OCI-M1 (cell line): ENCODE measurements around the gene PARL.

Source experiments
- DNase-seq: peaks from one replicate; lab custom pipeline; 2025; lab: John Stamatoyannopoulos, UW

The PARL gene, protein sequence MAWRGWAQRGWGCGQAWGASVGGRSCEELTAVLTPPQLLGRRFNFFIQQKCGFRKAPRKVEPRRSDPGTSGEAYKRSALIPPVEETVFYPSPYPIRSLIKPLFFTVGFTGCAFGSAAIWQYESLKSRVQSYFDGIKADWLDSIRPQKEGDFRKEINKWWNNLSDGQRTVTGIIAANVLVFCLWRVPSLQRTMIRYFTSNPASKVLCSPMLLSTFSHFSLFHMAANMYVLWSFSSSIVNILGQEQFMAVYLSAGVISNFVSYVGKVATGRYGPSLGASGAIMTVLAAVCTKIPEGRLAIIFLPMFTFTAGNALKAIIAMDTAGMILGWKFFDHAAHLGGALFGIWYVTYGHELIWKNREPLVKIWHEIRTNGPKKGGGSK

DNA sequence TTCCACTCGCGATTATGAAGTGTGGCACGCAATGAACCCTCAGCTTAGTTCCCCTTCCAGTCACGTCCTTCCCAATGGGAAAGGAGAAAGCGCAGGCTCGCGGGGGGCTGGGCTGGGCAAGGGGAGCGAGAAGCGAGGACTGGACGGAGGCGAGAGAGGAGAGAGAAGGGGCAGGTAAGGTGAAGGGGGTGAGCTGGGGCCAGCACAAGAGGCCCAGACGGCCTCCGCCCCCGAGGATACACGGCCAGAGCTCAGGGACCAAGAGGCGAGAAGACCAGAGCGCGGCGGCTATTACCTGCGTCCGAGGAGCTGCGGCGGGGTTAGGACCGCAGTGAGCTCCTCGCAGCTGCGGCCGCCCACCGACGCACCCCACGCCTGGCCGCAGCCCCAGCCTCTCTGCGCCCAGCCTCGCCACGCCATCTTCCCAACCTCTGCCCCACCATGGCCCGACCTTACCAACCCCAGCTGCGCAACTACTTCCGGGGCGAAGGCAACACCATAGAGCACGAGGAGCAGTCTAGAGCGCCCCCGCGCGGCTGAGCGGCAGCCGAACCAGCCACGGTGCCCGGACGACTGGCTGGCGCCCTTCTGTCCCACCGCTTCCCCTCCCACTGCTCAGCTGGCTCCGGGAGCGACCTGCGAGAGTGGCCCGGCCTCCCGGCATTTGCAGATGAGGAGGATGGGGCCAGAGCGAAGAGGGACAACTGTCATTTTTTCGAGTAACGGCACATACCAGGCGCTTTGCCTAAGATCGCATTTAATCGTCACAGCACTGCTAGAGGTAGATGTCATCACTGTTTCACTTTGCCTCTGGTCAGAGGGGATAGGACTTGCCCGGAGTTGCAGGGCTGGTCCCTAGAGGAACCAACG is at the start of gene PARL:
PARL (minus strand) TSS at position 454 of the 870 bp plus-strand sequence; CDS start at position 420, 34 bp downstream.
- peak; percentile 93 for DNase-seq

DNA sequence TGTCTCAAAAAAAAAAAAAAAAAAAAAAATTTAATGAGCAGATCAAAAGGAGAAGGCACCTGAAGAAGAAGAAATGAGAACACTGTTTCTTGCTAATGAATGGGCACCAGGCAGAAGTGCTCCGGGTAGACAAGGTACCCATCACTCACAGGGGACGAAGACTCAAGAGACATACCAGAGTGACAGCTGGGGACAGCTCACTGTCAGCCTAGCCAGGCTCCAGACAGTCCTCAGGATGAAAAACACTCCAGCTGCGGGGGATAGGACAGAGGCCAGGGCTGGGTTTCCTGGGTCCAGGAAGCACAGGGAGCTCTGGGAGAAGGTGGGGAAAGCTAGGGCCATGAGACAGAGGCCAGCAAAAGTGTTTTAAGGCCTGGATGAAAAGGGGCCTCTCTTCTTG is 48.5 kb upstream of the PARL start:
- DNase-seq: no peak

DNA sequence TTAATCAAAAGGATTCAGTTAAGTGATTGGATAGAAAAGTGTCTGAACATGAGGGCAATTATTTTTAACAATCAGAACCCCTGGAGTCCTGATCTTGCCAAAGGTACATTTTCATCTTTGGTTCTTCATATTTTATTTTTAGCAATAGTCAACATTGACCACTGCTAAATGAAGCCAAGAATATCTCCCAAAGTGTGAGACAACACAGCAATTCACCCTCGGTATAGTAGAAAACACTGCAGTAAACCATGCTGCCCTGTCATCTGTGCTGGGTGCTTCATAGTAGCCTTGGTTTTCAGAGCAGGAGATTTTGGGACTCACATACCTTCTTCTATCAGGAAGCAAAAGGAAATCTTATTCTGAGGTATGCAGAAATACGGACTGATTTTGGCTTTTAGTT is 47.2 kb upstream of the PARL start:
- DNase-seq: no peak

DNA sequence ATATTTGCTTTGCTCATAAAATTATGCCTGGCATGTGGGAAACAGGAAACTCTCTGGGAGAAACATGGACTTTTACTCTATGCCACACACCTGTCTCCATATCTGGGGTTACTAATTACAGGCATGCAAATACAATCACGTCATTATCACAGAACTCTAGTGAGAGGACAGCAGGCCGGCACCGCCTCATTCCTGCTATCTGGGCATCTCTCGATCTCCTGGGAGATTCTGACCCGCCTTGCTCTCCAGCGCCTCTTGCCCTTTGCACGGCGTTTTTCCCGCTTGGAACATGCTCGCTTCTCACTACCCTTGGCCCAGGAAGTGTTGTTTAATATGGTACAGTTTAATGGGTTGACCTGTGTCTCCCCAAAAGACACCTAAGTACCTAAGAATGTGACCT is 45.4 kb upstream of the PARL start:
- DNase-seq: no peak

DNA sequence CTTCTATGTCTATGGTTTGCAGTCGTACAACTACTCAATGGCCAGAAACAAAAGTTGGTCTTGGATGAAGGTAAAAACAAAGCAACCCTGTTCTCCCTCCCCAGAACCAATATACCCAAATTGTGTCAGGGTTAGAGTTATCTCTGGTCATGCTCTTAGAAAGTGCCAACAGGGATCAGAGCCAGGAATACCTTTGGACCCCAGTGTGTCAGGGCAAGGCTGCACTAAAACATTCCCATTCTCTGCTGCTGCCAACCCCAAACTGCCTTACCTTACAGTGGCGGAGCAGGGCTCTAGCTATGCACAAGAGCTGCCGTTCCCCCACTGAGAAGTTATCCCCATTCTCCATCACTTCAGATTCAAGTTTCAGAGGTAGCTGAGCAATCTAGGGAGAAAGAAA is 42.4 kb upstream of the PARL start:
- no peak for DNase-seq

DNA sequence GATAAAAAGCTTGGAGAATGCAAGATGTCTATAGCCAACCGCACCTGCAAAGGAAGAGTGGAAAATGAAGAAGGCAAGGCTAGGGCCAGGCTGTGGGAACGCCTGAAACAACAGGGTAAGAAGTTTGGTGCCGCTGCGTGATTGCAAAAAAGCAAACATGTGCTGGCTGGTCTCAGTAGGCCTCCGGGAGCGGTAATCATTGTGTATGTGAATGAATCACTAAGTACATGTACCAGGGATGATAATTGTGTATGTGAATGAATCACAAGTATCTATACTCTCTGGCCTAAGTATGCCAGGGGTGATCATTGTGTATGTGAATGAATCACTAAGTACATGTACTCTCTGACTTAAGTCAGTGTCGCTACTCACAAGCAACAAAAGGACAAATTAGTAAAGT is 40.3 kb upstream of the PARL start:
- no peak for DNase-seq

DNA sequence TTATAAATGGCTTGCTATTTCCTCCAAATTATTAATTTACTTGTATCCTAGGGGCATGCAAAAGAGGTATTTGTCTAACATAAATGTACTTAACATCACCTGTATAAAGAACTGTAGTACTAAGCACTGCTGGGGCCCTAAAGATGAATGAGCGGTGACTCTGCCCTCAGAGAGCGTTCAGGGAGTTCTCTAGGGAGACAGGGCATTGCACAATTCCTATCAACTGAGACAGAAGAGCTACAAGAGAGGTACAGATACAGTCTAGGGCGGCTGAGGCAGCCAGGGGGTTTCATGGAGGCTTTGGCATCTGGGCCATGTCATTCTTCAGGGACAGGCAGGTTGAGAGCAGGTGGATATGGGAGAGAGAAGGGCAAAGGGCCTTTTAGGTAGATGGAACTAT is 39.9 kb upstream of the PARL start:
- no peak for DNase-seq

DNA sequence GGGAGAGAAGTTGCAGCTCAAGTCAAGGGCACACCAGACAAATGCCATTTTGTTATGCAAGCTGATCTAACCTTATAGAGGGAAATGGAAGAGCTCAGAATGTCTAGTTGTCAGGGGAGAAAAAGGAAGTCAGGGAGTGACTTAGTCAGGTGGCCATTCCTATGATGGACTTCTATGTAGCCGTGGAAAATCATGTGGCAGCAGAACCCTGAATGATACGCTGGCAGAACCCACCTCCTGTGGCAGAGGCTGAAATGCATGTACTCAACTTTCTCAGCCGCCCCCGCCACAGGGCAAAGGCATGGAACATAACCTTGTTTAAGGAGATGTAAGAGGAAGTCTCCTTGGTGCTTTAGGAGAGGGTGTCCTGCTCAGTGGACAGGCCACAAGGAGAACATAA is 37.7 kb upstream of the PARL start:
- no peak for DNase-seq

DNA sequence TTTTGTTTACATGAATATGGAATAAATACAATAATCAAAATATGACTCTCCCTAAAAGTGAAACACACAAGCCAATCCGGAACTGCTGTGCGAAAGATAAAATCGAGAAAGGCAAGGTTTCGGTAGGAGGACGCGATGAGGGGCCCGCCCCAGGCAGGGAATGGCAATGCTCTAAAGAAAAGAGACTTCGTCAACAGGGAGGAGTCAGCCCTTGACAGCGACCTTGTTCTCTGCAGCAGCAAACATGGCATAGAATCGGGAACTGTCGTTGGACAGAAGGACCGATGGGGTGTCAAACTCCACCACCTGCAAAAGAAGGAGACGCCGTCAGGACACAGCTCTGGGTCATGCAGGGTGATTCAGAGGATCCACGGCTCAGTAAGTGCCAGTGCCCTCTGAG is 36.4 kb upstream of the PARL start:
- no peak for DNase-seq

DNA sequence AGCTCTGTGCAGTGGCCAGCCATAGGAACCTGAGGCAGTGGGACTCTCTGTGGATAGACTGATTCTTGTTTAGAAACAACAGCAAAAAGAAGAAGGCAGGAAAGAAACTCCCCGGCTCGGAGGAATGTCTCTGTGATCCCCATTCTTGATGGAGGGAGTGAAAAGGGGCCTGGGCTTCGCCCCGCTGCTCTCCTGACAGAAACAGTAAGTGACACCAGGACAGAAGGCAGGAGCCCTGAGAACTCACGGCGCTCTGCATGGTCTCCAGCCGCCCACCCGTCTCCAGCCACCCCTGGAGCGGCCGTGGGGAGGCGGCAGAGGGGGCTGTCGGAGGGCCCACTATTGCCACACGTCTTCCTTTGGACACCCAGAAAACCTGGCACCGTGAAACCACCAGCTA is 35.7 kb upstream of the PARL start:
- DNase-seq: no peak

DNA sequence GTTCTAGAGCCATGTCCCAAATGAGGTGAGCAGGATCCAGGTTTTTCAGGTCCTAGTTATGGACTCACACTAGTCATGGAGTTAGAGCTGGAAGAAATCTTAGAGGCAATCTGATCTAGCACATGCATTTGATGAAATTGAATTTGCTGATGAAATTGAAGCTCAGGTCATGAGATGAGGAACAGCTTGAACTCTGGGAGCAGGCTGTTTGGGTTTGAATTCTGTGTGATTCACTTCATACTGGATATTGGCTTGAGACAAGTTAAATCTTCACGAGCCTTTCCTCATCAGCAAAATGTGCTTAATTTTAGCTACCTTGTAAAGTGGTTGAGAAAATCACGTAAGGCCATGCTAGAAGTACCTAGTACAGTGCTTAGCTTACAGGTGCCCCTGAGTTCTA is 33.5 kb upstream of the PARL start:
- DNase-seq: no peak

DNA sequence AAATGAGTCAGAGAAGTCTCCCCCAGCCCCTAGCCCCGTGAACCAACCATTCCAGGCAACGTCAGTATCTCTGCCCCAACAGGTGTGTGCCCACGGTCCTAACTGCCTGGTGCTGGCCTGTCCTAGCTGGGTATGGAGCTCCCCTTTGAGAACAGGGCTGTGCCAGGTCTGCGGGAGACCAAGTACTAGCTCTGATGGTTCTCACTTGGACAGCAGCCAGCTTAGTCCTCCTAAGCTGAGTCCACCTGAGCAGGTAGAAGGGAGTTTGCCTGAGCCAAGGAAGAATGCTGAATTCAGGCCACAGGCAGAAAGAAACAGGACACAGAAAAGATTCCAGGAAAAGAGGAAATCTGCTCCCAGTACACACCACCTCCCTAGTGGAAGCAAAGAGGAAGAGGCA is 33.1 kb upstream of the PARL start:
- no peak for DNase-seq

DNA sequence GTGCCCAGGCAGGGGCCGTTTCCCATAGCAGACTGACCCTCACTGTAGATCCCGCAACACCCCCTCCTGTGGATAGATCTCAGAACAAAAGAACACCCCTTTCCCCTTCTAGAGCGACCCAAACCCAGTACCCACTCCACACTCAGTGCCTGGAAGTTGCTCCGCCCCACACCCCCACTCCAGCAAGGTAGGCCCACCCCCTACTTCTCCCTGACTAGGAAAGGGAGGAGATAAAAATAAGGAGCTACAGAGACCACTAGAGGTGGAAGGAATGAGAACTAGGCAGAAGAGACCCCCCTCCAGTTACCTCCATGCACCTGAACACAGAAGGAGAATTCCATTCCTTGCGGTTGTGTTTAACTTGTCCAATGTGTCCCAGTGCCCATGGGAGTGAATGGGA is 30.2 kb upstream of the PARL start:
- no peak for DNase-seq

DNA sequence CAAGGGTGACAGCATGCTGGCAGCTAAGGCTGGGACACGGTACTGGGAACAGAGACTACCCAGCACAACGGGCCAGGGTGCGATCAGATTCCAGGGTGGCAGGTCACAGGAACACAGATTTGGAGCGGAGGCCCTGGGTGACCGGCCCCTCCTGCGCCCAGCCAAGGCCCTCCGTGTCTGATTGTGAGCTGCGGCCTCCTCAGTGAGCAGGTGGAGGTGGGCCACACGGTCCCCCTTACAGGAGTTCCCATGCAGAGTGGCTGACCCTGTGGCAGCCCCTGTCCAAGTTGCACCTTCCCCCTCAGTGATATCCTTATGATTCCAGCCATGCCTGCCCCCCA is 28.9 kb upstream of the PARL start:
- DNase-seq: no peak

DNA sequence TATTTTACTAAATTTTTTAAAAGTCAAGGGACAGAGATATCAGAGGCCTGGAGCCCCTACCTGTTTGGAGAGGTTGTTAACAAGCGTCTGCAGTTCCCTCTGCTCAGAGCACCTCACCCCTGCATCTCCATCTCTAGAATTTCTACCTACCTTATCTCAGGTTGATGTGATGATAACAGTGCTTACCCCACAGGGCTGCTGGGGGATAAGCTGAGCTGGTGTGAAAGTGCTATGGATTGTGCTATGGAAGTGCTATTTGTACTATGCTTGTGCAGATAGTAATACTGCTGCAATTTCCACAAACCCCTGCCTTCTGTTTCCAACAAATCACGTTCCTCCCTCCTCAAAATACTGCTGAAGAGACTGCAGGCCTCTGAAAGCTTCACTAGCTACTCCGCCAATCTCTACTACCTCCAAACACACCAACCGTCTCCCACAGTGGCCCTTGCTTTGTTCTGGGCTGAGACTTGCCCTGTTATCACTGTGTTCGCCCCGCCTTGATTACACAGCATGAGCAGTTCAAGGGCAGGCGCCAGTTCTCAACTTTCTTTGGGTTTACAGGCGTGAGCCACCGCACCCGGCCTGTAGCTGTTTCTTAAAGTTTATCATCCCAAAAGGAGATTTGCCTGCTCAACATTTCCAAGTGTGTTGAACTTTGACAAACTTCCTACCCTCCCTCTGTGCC is 28.4 kb upstream of the PARL start:
- DNase-seq: no peak

DNA sequence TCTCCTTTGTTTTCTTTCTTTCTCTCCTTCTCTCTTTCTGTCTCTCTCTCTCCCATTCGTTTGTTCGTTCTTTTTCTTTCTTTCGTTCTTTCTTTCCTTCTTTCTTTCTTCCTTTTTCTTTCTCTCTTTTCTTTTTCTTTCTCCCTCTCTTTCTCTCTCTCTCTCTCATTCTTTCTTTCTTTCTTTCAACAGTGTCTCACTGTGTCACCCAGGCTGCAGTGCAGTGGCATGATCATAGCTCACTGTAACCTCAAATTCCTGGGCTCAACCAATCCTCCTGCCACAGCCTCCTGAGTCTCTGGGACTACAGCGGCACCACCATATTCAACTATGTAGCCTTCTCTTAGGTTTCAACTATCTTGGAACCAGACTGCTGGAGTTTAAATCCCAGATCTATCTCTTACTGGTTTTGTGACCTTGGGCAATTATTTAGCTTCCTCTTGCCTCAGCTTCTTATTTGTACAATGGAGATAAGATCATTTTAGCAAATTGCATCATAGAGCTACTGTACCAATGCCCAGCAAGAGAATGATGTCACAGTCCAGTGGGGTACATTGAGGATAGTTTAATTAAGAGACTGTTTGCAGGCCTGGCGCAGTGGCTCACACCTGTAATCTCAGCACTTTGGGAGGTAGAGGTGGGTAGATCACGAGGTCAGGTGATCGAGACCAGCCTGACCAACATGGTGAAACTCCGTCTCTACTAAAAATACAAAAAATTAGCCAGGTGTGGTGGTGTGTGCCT is 27.3 kb upstream of the PARL start:
- DNase-seq: peak; percentile 30

DNA sequence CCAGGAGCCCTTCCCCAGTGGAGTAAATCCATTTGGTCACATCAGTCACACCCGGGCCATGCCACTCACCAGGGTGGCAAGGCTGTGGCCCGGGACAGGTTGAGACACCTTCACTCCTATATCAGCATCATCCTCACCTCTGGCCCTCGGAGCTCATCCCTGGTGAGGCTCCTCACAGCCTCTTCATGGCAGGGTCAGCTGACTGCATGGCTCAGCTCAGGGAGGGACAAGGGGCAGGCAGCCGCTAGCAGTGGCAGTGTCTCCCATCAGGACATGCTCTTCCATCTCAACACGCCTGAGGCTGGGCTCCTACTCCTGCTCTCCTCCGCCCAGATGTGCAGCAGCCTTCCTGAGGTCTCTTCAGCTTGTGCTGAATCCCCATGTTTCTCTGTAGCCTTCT is 26.4 kb upstream of the PARL start:
- DNase-seq: no peak

DNA sequence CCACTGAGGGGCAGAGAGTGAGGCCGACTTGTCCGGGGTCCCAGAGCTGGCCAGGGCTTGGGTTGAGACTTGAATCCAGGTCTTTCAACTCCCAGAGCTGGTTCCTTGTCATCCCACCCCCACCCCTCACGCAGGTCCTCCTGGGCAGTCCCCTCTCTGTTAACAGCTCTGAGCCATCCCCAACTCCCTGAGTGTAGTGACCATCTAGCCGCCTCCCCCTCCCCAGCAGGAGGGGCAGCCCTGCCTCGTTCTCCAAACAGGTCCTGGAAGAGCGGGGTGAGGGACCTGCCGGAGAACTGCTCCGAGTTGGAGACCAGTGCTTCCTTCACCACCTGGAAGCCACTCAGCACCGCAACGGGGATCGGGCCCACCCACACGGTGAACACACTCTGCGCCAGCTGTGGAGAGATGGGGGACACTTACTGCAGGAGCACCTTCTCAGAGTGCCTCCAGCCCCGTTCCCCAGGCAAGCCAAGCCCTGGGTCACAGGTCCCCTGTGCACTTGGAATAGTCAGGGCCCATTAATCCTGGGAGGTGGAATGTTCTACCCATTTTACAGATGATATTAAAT is 24.4 kb upstream of the PARL start:
- no peak for DNase-seq

DNA sequence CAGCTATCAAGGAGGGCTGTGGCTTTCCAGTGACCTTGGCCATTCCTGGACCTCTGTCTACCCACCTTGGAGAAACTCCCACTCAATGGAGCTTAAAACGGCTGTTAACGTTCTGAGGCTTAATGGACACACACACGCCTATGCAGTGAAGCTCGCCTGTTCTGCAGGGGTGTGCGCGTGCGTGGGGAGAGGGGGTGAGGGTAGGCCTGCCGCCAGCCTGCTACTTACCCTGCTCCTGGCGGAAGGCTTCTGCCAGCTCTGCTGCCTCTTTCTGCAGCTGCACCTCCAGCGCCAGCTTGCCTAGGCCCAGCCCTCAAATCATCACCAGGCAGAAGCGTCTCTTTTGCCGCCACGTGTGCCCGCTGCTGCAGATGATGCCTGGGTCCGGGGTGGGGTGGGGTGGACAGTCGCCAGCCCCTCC is 23.2 kb upstream of the PARL start:
- no peak for DNase-seq

DNA sequence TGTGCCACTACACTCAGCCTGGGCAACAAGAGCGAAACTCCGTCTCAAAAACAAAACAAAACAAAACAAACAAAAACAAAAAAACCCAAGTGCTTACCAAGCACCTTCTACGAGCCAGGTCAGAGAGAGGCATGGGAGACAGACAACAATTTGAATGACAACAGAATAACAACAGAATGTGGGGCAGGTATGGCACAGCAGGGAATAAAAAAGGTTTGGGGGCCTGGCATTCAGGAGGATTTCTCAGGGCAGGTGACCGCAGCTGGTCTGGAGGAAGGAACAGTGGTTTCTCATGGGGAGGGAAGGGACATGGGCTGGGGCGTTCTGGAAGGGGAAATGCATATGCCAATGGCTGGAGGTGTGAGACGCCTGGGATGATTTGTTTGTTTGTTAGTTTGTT is 22.5 kb upstream of the PARL start:
- no peak for DNase-seq

DNA sequence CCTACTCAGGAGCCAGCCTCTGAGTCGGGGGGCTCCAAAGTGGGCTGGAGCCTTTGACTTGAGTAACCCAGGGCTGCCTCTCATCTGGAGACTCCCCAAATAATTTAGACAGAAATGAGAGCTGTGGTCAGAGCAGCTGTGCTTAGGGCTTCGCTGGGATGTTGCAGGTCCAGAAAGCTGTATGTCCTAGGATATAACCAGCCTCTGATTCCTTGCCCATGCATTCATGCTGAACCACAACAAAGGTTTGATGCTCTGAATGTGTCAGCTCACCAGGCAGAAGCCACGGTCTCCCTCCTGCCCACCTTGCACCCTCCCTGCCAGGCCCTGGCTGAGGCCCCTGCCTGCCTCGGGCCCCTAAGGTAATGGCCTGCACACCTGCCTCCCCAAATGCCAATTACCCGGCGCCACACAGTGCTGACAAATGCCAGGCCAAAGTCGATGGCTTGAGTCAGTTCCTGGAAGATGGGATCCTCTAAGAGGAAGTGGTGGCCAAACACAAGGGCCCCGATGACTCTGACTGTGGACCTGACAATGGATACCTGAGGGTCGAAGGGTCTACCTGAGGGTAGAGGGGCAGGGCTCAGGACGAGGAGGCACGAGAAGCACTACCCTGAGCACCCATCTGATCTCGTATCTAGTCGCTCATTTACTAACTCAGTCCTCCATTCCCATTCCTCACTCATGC is 21.7 kb upstream of the PARL start:
- no peak for DNase-seq
